Measurements from ENCODE around the gene L2HGDH. TPM values are rescaled to one million over a fixed set of nuclear protein-coding genes. Genes with fewer than 3 reads are reported as not detected.

Gene L2HGDH
- total and polyA plus RNA-seq, 9 of the 15 experiments (the other 6 are each of a cell fraction or from before 2014, with no cell fraction given), result 1.7 to 16.1 (median 10.5) TPM

GRCh38 chr14:50321009-50321660 is 9.1 kb upstream of the L2HGDH start (continued):
- TF ChIP-seq ZNF512 (tag; IDR thresholded peaks at IDR 0.05) (no peak), MEF2D (tag; conservative IDR thresholded peaks at IDR 0.05; ENCODE audit: low read depth) (no peak), EZH2 (IDR thresholded peaks at IDR 0.05; ENCODE audit: borderline replicate concordance, low read depth, low read length) (no peak), MCM2 (IDR thresholded peaks at IDR 0.05; ENCODE audit: low read depth) (no peak), HIVEP1 (CRISPR knock-in tag; IDR thresholded peaks at IDR 0.05) (no peak), BHLHE40 (IDR thresholded peaks at IDR 0.05; ENCODE audit: low read length) (peak; percentile 22; the same call in 1 of the 2 replicates), ZNF707 (CRISPR knock-in tag; conservative IDR thresholded peaks at IDR 0.05) (no peak), E2F5 (CRISPR knock-in tag; IDR thresholded peaks at IDR 0.05) (no peak), VEZF1 (CRISPR knock-in tag; IDR thresholded peaks at IDR 0.05) (0 out of 2 replicates have a peak, but pooled peaks have one; percentile 6), NCOA2 (IDR thresholded peaks at IDR 0.05; ENCODE audit: partially characterized antibody in 2 of 2) (no peak), FIP1L1 (IDR thresholded peaks at IDR 0.05; ENCODE audit: low read depth, low read length, poor library complexity, severe bottlenecking) (no peak), EP300 (IDR thresholded peaks at IDR 0.05; ENCODE audit: low read length) (peak; percentile 51; the same call in 1 of the 2 replicates), NR2C2 (CRISPR knock-in tag; IDR thresholded peaks at IDR 0.05) (no peak), NR2C2 (tag; IDR thresholded peaks at IDR 0.05) (0 out of 2 replicates have a peak, but pooled peaks have one; percentile 16), HBP1 (CRISPR knock-in tag; IDR thresholded peaks at IDR 0.05) (no peak), RBM25 (IDR thresholded peaks at IDR 0.05; ENCODE audit: low read depth, low read length, severe bottlenecking) (no peak), MAFK (IDR thresholded peaks at IDR 0.05; ENCODE audit: low read length) (0 out of 2 replicates have a peak, but pooled peaks have one; percentile 1), NR0B1 (IDR thresholded peaks at IDR 0.05; ENCODE audit: partially characterized antibody) (no peak), STAT5B (CRISPR knock-in tag; IDR thresholded peaks at IDR 0.05) (no peak), PCBP2 (IDR thresholded peaks at IDR 0.05; ENCODE audit: low read depth, low read length, poor library complexity, severe bottlenecking) (no peak)
